ENCODE measurements around the gene USP31.
"Not testable (repeated sequence)": the region's sequence is repeated elsewhere in the genome, so short reads cannot be mapped to it uniquely, and the experiment has no call there.

The USP31 gene

DNA sequence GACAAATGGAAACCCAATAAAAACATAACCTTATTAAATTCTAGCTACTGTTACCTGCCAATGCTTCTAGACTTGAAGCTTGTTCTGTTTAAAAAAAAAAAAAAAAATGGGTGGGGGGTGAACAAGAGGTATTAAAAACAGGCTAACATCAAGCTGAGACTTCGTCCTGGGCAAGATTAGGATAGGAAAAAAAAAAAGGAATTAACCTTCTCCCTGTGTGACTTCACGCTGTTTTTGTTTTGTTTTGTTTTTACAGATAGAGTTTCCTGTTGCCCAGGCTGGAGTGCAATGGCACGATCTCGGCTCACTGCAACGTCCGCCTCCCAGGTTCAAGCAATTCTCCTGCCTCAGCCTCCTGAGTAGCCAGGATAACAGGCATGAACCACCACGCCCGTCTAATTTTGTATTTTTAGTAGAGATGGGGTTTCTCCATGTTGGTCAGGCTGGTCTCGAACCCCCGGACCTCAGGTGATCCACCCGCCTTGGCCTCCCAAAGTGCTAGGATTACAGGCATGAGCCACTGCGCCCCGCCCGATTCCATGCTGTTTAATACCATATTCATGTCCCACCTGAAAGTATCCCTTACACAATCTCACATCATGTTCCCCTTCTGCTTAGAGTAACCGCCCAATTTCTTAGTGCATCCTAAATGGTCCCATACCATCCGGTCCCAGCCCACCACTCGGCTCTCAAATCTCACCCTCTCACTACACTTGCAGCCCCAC lies 2.2 kb downstream of the USP31 start:
- POLR2A ChIA-PET, result no interaction called here
- no peak for DNase-seq (ENCODE audit: extremely low spot score)
- CTCF ChIA-PET, result interaction anchor here (1.1 to 1.6 kb wide), 2 partner anchors 16 to 289 kb away, joined by 3 to 4 read pairs; no protein-coding TSS in a partner anchor
- TF ChIP-seq, protein P1, sequence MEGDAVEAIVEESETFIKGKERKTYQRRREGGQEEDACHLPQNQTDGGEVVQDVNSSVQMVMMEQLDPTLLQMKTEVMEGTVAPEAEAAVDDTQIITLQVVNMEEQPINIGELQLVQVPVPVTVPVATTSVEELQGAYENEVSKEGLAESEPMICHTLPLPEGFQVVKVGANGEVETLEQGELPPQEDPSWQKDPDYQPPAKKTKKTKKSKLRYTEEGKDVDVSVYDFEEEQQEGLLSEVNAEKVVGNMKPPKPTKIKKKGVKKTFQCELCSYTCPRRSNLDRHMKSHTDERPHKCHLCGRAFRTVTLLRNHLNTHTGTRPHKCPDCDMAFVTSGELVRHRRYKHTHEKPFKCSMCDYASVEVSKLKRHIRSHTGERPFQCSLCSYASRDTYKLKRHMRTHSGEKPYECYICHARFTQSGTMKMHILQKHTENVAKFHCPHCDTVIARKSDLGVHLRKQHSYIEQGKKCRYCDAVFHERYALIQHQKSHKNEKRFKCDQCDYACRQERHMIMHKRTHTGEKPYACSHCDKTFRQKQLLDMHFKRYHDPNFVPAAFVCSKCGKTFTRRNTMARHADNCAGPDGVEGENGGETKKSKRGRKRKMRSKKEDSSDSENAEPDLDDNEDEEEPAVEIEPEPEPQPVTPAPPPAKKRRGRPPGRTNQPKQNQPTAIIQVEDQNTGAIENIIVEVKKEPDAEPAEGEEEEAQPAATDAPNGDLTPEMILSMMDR (IDR thresholded peaks at IDR 0.05; ENCODE audit: control extremely low read depth, extremely low read depth, low read depth, missing control alignments), result no peak

DNA sequence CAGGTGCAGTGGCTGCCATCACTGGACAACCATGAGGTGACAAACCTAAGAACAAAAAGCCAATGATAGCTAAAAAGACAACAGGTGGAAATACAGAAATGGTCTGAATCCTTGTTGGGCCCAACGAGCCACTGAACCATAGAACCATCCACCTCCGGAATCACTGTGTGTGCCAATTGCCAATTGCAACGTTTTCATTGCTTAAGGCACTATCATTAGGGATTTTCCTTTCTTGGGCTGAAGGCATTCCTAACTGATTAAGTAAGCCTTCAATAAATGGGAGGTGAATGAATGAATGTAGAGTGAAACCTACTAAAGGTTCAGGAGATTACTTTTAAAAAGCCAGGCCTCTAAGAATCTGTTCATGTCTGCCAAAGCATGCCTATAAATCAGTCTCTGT lies 3.6 kb downstream of the USP31 start:
- CTCF ChIA-PET, result interaction anchor here (0.9 kb wide), 1 partner anchor 290 kb away, joined by 3 read pairs; no protein-coding TSS in a partner anchor
- TF ChIP-seq, protein P1 (IDR thresholded peaks at IDR 0.05; ENCODE audit: control extremely low read depth, extremely low read depth, low read depth, missing control alignments), result no peak
- DNase-seq (ENCODE audit: extremely low spot score), result no peak
- POLR2A ChIA-PET, result no interaction called here

DNA sequence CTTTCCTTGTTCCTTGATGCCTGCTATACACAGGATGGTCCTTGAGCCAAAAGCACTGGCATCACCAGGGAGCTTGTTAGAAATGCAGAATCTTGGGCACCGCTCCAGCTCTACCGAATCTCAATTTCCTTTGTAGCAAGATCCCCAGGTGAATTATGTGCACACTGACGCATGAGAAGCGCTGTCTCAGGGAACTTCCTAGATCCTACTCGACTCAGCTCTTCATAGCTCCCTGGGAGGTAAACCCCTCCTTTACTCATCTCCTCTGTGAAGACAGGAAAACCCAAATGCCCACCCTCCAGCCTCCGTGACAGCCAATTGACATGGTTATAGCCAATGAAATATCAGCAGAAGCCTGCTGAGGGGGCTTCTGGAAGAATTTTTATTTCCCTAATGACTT lies 4.1 kb downstream of the USP31 start:
- ChIA-PET POLR2A (no interaction called here), CTCF (interaction anchor here (0.9 to 1.7 kb wide), 3 partner anchors 11 to 291 kb away, joined by 3 to 7 read pairs (median 3); no protein-coding TSS in a partner anchor)
- DNase-seq (ENCODE audit: extremely low spot score), result no peak

DNA sequence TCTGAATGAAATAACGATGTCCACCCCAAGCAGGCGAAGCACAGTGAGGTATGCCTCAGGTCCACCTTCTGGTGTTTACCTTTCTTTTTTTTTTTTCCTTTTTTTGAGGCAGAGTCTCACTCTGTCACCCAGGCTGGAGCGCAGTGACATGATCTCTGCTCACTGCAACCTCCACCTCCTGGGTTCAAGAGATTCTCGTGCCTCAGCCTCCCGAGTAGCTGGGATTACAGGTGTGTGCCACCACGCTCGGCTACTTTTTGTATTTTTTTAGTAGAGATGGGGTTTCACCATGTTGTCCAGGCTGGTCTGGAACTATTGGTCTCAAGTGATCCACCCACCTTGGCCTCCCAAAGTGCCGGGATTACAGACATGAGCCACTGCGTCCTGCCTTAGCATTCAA lies 4.9 kb downstream of the USP31 start:
- DNase-seq (ENCODE audit: extremely low spot score); POLR2A ChIA-PET: not testable (repeated sequence)
- CTCF ChIA-PET, result interaction anchor here (0.9 to 1.7 kb wide), 2 partner anchors 10 to 12 kb away, joined by 3 to 7 read pairs; no protein-coding TSS in a partner anchor

More for the DNA sequence above, 4.1 kb downstream of the USP31 start:
- TF ChIP-seq, protein P1 (IDR thresholded peaks at IDR 0.05; ENCODE audit: control extremely low read depth, extremely low read depth, low read depth, missing control alignments), result no peak

DNA sequence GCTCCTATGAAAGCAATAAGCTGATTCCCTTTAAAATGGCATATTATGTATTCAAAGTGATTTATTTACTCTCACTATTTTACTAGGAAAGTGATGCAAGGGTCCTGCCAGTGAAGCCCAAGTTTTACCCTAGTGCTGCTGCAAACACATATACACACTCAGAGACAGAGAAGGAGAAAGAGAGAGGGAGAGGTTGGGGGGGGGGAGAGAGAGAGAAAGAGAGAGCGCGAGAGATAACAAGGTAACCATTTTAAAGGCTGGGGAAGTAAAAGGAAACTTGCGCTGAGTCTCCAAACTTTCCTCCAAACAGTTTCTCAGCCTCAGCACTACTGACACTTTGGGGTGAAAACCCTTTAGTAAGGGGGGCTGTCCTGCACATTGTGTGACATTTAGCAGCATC lies 5.9 kb downstream of the USP31 start:
- TF ChIP-seq, protein P1 (IDR thresholded peaks at IDR 0.05; ENCODE audit: control extremely low read depth, extremely low read depth, low read depth, missing control alignments), result no peak
- ChIA-PET CTCF (interaction anchor here (1.1 to 1.7 kb wide), 3 partner anchors 9 to 11 kb away, joined by 4 to 7 read pairs (median 5); no protein-coding TSS in a partner anchor), POLR2A (no interaction called here)
- no peak for DNase-seq (ENCODE audit: extremely low spot score)

DNA sequence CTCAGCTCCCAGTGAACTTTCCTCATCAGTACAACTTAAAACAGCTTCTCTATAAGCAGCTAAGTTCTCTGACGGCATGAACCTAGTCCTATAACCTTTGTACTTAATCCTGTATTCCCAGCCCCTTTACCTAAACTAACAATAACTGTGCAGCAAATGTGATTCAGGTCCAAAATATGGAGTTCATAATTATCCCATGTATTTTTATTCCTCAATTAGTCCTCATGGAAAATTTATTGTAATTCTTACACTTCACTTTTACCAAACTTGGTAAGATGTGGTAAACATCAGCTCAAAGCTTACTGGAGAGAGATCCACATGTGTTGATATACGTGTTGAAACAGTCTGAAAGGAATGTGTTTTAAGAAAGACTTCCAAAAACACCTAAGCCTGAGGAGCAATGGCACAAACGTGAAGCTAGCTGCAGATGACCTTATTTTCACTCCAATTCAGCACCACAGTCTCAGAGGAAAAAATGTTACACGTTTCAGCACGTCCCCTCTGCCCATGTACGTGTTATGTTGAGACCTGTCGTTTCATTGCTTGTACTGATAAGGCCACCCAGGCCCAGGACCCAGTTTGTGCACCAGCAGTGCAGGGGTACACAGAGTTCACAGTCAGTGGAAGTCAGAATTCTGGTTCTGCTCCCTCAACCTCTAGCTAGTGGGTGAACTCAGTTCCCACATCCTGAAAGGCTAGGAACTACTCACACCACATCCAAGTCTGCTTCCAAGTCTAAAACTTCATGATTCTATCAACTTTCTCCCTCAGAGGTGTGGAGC lies 7.1 kb downstream of the USP31 start:
- CTCF ChIA-PET, result interaction anchor here (0.9 to 1.9 kb wide), 6 partner anchors 9 to 294 kb away, joined by 3 to 7 read pairs (median 4); no protein-coding TSS in a partner anchor

More for the DNA sequence above, 7.1 kb downstream of the USP31 start:
- no peak for DNase-seq (ENCODE audit: extremely low spot score)
- TF ChIP-seq, protein P1 (IDR thresholded peaks at IDR 0.05; ENCODE audit: control extremely low read depth, extremely low read depth, low read depth, missing control alignments), result no peak
- POLR2A ChIA-PET, result interaction anchor here (0.6 kb wide), 1 partner anchor 71 kb away, joined by 3 read pairs; no protein-coding TSS in a partner anchor
